ENCODE data around the gene KCNMA1.

The KCNMA1 gene

GRCh38 chr10:76866841-76867586 lies 770.6 kb downstream of the KCNMA1 start:
- no peaks in the 10 kb centered on the region for H3K79me2 ChIP-seq (ENCODE audit: insufficient read depth, low read depth)
- no peaks in the 10 kb centered on the region for H3K27me3 ChIP-seq (ENCODE audit: insufficient read depth, low read depth)
- no peaks in the 10 kb centered on the region for H4K20me1 ChIP-seq (ENCODE audit: insufficient read depth)
- no peak overlapping the region for H3K27ac ChIP-seq
- no peak overlapping the region for H3K4me2 ChIP-seq
- no peak overlapping the region for H3K4me3 ChIP-seq (IDR thresholded peaks at IDR 0.05; ENCODE audit: insufficient read depth, low read depth, low read length)
- H2AFZ ChIP-seq (ENCODE audit: low read depth) = no peak overlapping the region
- TF ChIP-seq, protein P1, sequence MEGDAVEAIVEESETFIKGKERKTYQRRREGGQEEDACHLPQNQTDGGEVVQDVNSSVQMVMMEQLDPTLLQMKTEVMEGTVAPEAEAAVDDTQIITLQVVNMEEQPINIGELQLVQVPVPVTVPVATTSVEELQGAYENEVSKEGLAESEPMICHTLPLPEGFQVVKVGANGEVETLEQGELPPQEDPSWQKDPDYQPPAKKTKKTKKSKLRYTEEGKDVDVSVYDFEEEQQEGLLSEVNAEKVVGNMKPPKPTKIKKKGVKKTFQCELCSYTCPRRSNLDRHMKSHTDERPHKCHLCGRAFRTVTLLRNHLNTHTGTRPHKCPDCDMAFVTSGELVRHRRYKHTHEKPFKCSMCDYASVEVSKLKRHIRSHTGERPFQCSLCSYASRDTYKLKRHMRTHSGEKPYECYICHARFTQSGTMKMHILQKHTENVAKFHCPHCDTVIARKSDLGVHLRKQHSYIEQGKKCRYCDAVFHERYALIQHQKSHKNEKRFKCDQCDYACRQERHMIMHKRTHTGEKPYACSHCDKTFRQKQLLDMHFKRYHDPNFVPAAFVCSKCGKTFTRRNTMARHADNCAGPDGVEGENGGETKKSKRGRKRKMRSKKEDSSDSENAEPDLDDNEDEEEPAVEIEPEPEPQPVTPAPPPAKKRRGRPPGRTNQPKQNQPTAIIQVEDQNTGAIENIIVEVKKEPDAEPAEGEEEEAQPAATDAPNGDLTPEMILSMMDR (conservative IDR thresholded peaks at IDR 0.05; ENCODE audit: low read depth, low read length) = no peak
- no peaks in the 10 kb centered on the region for H3K4me1 ChIP-seq (ENCODE audit: low read depth, poor library complexity, severe bottlenecking)
- no peaks in the 10 kb centered on the region for H3K36me3 ChIP-seq (ENCODE audit: insufficient read depth)
- no peak overlapping the region for H3K9ac ChIP-seq

GRCh38 chr10:76864922-76865321 lies 772.7 kb downstream of the KCNMA1 start:
- TF ChIP-seq, protein P1 (conservative IDR thresholded peaks at IDR 0.05; ENCODE audit: low read depth, low read length) = no peak
- Histone ChIP-seq H3K36me3 (ENCODE audit: insufficient read depth) (no peaks in the 10 kb centered on the region), H4K20me1 (ENCODE audit: insufficient read depth) (no peaks in the 10 kb centered on the region), H3K79me2 (ENCODE audit: insufficient read depth, low read depth) (no peaks in the 10 kb centered on the region), H3K4me1 (ENCODE audit: low read depth, poor library complexity, severe bottlenecking) (no peaks in the 10 kb centered on the region), H3K4me3 (IDR thresholded peaks at IDR 0.05; ENCODE audit: insufficient read depth, low read depth, low read length) (no peak overlapping the region), H3K4me2 (no peak overlapping the region), H3K27ac (no peak overlapping the region), H3K9ac (no peak overlapping the region), H2AFZ (ENCODE audit: low read depth) (no peak overlapping the region), H3K27me3 (ENCODE audit: insufficient read depth, low read depth) (no peaks in the 10 kb centered on the region)

DNA sequence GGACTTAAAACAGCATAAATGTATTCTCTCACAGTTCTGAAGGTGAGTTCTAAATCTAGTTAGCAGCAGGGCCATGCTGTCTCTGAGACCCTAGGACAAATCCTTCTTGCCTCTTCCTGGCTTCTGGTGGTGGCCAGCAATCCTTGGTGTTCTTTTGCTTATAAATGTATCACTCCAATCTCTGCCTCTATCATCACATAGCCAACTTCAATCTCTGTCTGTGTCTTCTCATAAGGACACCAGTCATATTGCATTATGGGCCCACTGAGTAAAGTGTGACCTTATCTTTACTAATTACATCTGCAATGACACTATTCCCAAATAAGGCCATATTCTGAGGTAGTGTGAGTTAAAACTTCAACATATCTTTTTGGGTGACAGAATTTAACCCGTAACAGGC lies 778.9 kb downstream of the KCNMA1 start:
- H3K4me2 ChIP-seq = no peak overlapping the region
- no peaks in the 10 kb centered on the region for H3K36me3 ChIP-seq (ENCODE audit: insufficient read depth)
- H4K20me1 ChIP-seq (ENCODE audit: insufficient read depth) = no peaks in the 10 kb centered on the region
- H3K79me2 ChIP-seq (ENCODE audit: insufficient read depth, low read depth) = no peaks in the 10 kb centered on the region
- no peak overlapping the region for H3K27ac ChIP-seq
- no peak overlapping the region for H3K4me3 ChIP-seq (IDR thresholded peaks at IDR 0.05; ENCODE audit: insufficient read depth, low read depth, low read length)
- H3K9ac ChIP-seq = no peak overlapping the region
- H3K4me1 ChIP-seq (ENCODE audit: low read depth, poor library complexity, severe bottlenecking) = no peaks in the 10 kb centered on the region
- TF ChIP-seq, protein P1 (conservative IDR thresholded peaks at IDR 0.05; ENCODE audit: low read depth, low read length) = no peak
- H2AFZ ChIP-seq (ENCODE audit: low read depth) = no peak overlapping the region
- H3K27me3 ChIP-seq (ENCODE audit: insufficient read depth, low read depth) = no peaks in the 10 kb centered on the region

GRCh38 chr10:76840802-76841201 lies 796.8 kb downstream of the KCNMA1 start:
- H3K27me3 ChIP-seq (ENCODE audit: insufficient read depth, low read depth) = no peaks in the 10 kb centered on the region
- H3K4me1 ChIP-seq (ENCODE audit: low read depth, poor library complexity, severe bottlenecking) = no peaks in the 10 kb centered on the region
- no peak overlapping the region for H3K4me3 ChIP-seq (IDR thresholded peaks at IDR 0.05; ENCODE audit: insufficient read depth, low read depth, low read length)
- no peak overlapping the region for H3K4me2 ChIP-seq
- H2AFZ ChIP-seq (ENCODE audit: low read depth) = no peak overlapping the region
- H3K9ac ChIP-seq = no peak overlapping the region
- H3K79me2 ChIP-seq (ENCODE audit: insufficient read depth, low read depth) = no peaks in the 10 kb centered on the region
- TF ChIP-seq, protein P1 (conservative IDR thresholded peaks at IDR 0.05; ENCODE audit: low read depth, low read length) = no peak
- no peaks in the 10 kb centered on the region for H4K20me1 ChIP-seq (ENCODE audit: insufficient read depth)
- no peaks in the 10 kb centered on the region for H3K36me3 ChIP-seq (ENCODE audit: insufficient read depth)
- no peak overlapping the region for H3K27ac ChIP-seq

Measured in KMS-11 (cell line).